Measurements from ENCODE around the gene AHI1.
A peak's percentile ranks its signal among the peaks of the same experiment; 100 is the strongest.
"Not testable (repeated sequence)": the region's sequence is repeated elsewhere in the genome, so short reads cannot be mapped to it uniquely, and the experiment has no call there.

The AHI1 gene

GRCh38 chr6:135418040-135418760 lies 79.3 kb downstream of the AHI1 start:
- in situ Hi-C loops (cut with HindIII; ENCODE audit: low pct_ligation_motif_present, low pct_unique_long_range_greater_than_20kb, low sequenced_read_pairs) = no loop called here

GRCh38 chr6:135412761-135413160 lies 84.8 kb downstream of the AHI1 start:
- in situ Hi-C loops (cut with HindIII; ENCODE audit: low pct_ligation_motif_present, low pct_unique_long_range_greater_than_20kb, low sequenced_read_pairs) = no loop called here
- peak; percentile 18 for DNase-seq

More at GRCh38 chr6:135418040-135418760, 79.3 kb downstream of the AHI1 start:
- no peak for DNase-seq

DNA sequence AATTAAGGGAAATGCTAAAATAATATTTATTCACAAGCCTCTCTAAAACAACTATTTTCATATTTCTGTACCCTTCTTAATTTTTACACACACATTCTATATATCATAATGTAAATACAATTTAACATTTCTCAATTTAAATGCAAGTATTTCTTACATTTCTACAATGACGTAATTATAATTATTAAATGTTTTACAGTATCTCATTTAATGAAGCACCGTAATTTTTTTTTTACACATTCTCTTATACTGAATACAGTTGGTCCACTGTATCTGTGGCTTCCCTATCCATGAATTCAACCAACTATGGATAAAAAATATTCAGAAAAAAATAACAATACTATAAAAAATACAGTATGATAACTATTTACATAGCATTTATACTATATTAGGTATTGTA lies 85.7 kb downstream of the AHI1 start:
- no peak for DNase-seq
- in situ Hi-C loops (cut with HindIII; ENCODE audit: low pct_ligation_motif_present, low pct_unique_long_range_greater_than_20kb, low sequenced_read_pairs) = no loop called here

- in situ Hi-C loops (cut with HindIII; ENCODE audit: low pct_ligation_motif_present, low pct_unique_long_range_greater_than_20kb, low sequenced_read_pairs) = no loop called here
- no peak for DNase-seq
These were observed 86.2 kb downstream of the AHI1 start for GRCh38 chr6:135411339-135411738.

DNA sequence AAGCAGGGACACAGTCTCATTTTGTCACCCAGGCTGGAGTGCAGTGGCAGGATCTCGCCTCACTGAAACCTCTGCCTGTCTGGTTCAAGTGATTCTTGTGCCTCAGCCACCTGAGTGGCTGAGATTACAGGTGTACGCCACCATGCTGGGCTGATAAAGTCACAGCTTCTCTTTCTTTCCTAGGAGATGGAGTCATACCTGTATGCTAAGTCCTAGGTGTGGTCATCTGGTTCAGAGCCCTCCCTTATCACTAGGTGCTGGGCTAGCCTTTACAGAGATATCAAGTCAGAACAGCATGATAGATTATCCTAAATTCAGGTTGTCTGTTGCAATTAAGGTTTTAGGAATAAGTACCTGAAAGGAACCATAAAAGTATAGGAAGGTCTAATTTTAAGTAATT lies 86.7 kb downstream of the AHI1 start:
- in situ Hi-C loops (cut with HindIII; ENCODE audit: low pct_ligation_motif_present, low pct_unique_long_range_greater_than_20kb, low sequenced_read_pairs) = no loop called here
- DNase-seq = no peak

GRCh38 chr6:135403584-135403983 lies 94.0 kb downstream of the AHI1 start:
- in situ Hi-C loops (cut with HindIII; ENCODE audit: low pct_ligation_motif_present, low pct_unique_long_range_greater_than_20kb, low sequenced_read_pairs) = no loop called here
- DNase-seq = no peak

DNA sequence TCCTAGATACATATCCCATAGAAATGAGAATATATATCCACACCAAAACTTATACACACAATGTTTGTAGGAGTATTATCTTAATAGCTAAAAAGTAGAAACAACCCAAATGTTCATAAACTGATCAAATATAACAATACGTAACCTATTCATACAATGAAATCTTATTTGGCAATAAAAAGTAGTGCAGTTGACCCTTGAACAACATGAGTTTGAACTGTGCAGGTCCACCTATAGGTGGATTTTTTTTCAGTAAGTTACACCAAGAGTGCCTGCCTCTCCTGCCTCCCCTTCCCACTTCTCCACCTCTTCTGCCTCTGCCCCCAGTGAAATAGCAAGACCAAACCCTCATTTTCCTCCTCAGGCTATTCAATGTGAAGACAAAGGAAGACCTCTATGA lies 95.2 kb downstream of the AHI1 start:
- in situ Hi-C loops (cut with HindIII; ENCODE audit: low pct_ligation_motif_present, low pct_unique_long_range_greater_than_20kb, low sequenced_read_pairs) = no loop called here
- no peak for DNase-seq

GRCh38 chr6:135397172-135397952 lies 100.2 kb downstream of the AHI1 start:
- DNase-seq = no peak
- in situ Hi-C loops (cut with HindIII; ENCODE audit: low pct_ligation_motif_present, low pct_unique_long_range_greater_than_20kb, low sequenced_read_pairs) = no loop called here

DNA sequence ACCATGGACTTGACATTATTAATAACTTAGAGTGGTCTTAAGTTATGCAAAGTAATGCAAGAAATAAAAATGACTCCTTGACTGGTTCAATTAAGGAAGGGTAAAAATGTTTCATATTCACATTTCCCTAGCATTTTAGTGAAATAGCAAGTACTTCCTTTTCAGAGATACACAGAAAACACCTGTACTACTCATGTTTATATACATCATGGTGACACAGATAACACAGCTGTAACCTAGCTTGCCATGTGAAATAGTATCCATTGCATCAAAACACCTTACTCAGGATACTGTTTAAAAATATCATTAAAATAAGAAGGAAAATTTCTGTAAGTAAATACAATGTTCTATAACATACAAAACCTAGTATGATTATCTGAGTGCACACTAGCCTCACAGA lies 102.4 kb downstream of the AHI1 start:
- in situ Hi-C loops (cut with HindIII; ENCODE audit: low pct_ligation_motif_present, low pct_unique_long_range_greater_than_20kb, low sequenced_read_pairs) = no loop called here
- DNase-seq = no peak

DNA sequence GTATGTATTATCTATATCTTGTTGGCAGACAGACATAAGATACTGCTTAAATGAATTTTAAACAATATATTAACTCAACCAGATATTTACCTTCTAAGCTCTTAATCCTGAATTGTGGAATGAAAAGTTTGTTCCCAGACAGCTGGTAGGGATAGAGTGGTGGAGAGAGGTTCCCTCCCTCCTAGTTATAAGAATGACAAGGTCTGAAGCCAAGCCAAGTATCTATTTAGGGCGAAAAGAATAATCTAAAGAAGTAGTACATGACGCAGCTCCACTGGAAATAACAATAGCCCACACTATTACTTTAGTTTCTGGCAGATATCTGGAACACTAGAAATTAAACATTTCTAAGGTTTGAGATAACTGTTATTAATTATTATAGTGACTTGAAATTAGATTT lies 104.3 kb downstream of the AHI1 start:
- no peak for DNase-seq
- in situ Hi-C loops (cut with HindIII; ENCODE audit: low pct_ligation_motif_present, low pct_unique_long_range_greater_than_20kb, low sequenced_read_pairs) = no loop called here

- in situ Hi-C loops (cut with HindIII; ENCODE audit: low pct_ligation_motif_present, low pct_unique_long_range_greater_than_20kb, low sequenced_read_pairs) = no loop called here
- DNase-seq = no peak
These were observed 107.1 kb downstream of the AHI1 start for GRCh38 chr6:135390458-135390857.

DNA sequence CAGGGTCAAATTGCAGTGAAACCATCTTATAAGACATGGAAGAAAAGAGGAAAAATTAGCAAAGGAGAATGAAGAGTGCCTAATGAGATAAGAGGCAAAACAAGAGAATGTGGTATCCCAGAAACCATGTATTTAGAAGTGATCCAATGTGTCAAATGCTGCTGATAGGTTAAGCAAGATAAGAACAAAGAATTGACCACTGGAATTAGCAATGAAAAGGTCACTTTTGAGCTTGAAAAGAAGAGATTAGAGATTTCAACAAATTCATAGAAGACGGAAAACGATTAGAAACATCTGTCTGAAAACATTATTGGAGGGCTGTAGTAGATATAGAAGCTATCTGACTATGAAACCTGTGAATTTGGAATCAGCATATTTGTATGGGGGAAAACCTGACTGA lies 112.2 kb downstream of the AHI1 start:
- DNase-seq = no peak
- in situ Hi-C loops (cut with HindIII; ENCODE audit: low pct_ligation_motif_present, low pct_unique_long_range_greater_than_20kb, low sequenced_read_pairs) = no loop called here

GRCh38 chr6:135383766-135384165 lies 113.8 kb downstream of the AHI1 start:
- in situ Hi-C loops (cut with HindIII; ENCODE audit: low pct_ligation_motif_present, low pct_unique_long_range_greater_than_20kb, low sequenced_read_pairs) = no loop called here
- DNase-seq = no peak

DNA sequence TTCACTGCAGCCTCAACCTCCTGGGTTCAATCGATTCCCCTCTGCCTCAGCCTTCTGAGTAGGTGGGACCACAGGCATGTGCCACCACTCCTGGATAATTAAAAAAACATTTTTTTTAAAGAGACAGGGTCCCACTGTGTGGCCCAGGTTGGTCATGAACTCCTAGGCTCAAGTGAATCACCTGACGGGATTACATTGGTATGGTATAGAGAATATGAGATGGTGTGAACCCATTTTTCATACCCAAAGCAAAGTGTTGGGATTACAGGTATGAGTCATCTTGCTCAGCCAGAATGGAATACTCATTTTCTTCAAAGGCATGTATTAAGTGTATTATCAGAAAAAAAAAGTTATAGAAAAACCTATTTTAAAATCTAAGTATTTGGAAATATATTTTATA lies 114.2 kb downstream of the AHI1 start:
- in situ Hi-C loops (cut with HindIII; ENCODE audit: low pct_ligation_motif_present, low pct_unique_long_range_greater_than_20kb, low sequenced_read_pairs) = no loop called here
- no peak for DNase-seq

DNA sequence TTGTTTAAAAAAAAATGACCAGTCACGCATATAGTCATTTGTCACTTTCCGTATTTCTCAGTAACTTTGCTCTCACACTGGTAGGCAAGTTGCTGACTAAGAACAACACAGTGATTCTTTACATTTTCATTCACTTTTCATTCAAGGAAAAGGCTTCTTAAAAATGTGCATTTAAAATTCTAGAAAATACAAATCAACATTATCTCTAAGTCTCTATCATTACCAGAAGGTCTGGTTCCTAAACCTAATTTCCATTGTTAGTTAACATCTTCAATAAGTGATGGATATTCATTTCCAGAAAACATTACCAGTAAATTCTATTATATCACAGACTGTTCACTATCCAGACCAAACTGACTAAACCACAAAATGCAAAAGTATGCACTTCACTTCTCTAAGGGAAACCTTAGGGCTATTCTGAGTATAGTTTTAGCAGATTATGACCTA lies 115.3 kb downstream of the AHI1 start:
- in situ Hi-C loops (cut with HindIII; ENCODE audit: low pct_ligation_motif_present, low pct_unique_long_range_greater_than_20kb, low sequenced_read_pairs) = no loop called here
- DNase-seq = no peak

GRCh38 chr6:135380793-135381192 lies 116.7 kb downstream of the AHI1 start:
- in situ Hi-C loops (cut with HindIII; ENCODE audit: low pct_ligation_motif_present, low pct_unique_long_range_greater_than_20kb, low sequenced_read_pairs) = no loop called here

DNA sequence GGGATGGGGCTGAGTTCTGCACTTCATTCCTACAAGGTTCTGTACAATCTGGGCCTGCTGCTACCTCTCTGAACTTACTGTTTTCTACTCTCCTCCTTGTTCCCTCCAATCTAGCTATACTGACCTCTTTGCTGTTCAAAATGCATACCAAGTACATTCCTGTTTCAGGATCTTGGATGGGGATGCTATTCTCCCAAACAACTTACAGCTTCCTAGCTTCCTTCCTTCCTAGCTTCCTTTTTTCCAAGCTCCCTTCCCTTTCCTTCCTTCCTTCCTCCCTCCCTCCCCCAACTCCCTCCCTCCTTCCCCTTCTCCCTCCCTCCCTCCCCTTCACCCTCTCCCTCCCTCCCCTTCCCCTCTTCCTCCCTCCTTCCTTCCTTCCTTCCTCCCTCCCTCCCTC lies 117.9 kb downstream of the AHI1 start:
- in situ Hi-C loops (cut with HindIII; ENCODE audit: low pct_ligation_motif_present, low pct_unique_long_range_greater_than_20kb, low sequenced_read_pairs) = no loop called here
- no peak for DNase-seq

More at GRCh38 chr6:135380793-135381192, 116.7 kb downstream of the AHI1 start:
- no peak for DNase-seq

DNA sequence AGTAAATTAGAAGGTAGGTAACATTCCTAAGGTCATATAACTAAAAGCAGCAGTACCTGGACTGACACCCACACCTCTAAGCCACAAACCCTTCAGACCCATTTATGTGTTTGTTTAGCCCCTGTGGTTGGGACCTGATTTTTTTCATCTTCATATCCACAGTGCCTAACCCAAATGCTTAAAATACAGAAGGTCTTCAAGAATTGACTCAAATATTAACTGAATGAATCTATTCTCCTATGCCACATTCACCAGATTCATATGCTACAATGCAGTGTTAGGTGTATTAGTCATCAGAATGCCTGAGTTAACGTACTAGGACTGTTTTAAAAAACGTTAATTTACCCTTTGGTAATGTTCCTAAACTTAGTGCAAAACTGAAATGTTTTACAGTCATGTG lies 124.8 kb downstream of the AHI1 start:
- in situ Hi-C loops (cut with HindIII; ENCODE audit: low pct_ligation_motif_present, low pct_unique_long_range_greater_than_20kb, low sequenced_read_pairs) = no loop called here

GRCh38 chr6:135363622-135364021 lies 133.9 kb downstream of the AHI1 start:
- in situ Hi-C loops (cut with HindIII; ENCODE audit: low pct_ligation_motif_present, low pct_unique_long_range_greater_than_20kb, low sequenced_read_pairs); DNase-seq: not testable (repeated sequence)

More for the DNA sequence above, 124.8 kb downstream of the AHI1 start:
- DNase-seq = no peak

DNA sequence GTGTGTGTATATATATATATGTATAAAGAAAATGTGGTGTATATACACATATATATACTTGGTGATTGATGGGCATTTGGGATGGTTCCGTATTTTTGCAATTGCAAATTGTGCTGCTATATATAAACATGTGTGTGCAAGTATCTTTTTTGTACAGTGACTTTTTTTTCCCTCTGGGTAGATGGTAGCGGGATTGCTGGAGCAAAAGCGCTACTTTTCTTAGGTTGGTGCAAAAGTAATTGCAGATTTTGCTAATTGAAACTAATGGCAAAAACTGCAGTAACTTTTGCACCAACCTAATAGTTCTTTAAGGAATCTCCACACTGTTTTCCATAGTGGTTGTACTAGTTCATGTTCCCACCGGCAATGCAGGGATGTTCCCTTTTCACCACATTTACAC lies 135.4 kb downstream of the AHI1 start:
- in situ Hi-C loops (cut with HindIII; ENCODE audit: low pct_ligation_motif_present, low pct_unique_long_range_greater_than_20kb, low sequenced_read_pairs) = no loop called here

More for the DNA sequence above, 135.4 kb downstream of the AHI1 start:
- no peak for DNase-seq
